H9 (cell line): Measurements from ENCODE around the gene IDH2. TPM values are rescaled to one million over a fixed set of nuclear protein-coding genes. Genes with fewer than 3 reads are reported as not detected.

Experiments used
- DNase-seq: peaks from one replicate; pipeline ENCODE4 v3.0.0-alpha.2; 2017
- H2AFZ ChIP-seq: one replicate; pipeline ENCODE4 v1.6.1; 2013; ENCODE audit warnings: mild to moderate bottlenecking, low read length, control low read depth, moderate library complexity
- H2AK5ac ChIP-seq: 2 replicates; pipeline ENCODE4 v1.6.1; 2013; ENCODE audit warnings: low read length, control low read depth, mixed read lengths; ENCODE audit not compliant: insufficient read length
- H2BK120ac ChIP-seq: one replicate; pipeline ENCODE4 v1.6.1; 2013; ENCODE audit warnings: low read depth, mild to moderate bottlenecking, low read length, control low read depth, inconsistent platforms; ENCODE audit not compliant: poor library complexity, severe bottlenecking
- H2BK12ac ChIP-seq: 2 replicates; pipeline ENCODE4 v1.6.1; 2013; ENCODE audit warnings: low read length, control low read depth, mixed read lengths, low read depth; ENCODE audit not compliant: insufficient read length
- H2BK15ac ChIP-seq: 2 replicates; pipeline ENCODE4 v1.6.1; 2013; ENCODE audit warnings: low read depth, low read length, control low read depth
- H2BK20ac ChIP-seq: one replicate; pipeline ENCODE4 v1.6.1; 2013; ENCODE audit warnings: low read depth, mild to moderate bottlenecking, low read length, control low read depth, inconsistent platforms; ENCODE audit not compliant: poor library complexity, severe bottlenecking
- H2BK5ac ChIP-seq: 2 replicates; pipeline ENCODE4 v1.6.1; 2013; ENCODE audit warnings: low read length, control low read depth, mixed read lengths; ENCODE audit not compliant: insufficient read length
- H3K14ac ChIP-seq: 2 replicates; pipeline ENCODE4 v1.6.1; 2013; ENCODE audit warnings: low read length, control low read depth; ENCODE audit not compliant: insufficient read depth
- H3K18ac ChIP-seq: 2 replicates; pipeline ENCODE4 v1.6.1; 2013; ENCODE audit warnings: low read depth, mild to moderate bottlenecking, mixed read lengths, low read length, control low read depth; ENCODE audit not compliant: insufficient read length
- H3K23ac ChIP-seq: 2 replicates; pipeline ENCODE4 v1.6.1; 2013; ENCODE audit warnings: low read length, control low read depth, mixed read lengths, low read depth; ENCODE audit not compliant: insufficient read length
- H3K23me2 ChIP-seq: 2 replicates; pipeline ENCODE4 v1.6.1; 2013; ENCODE audit warnings: low read depth, mild to moderate bottlenecking, mixed read lengths, low read length, control low read depth; ENCODE audit not compliant: insufficient read length, poor library complexity, severe bottlenecking
- H3K27ac ChIP-seq: 2 replicates; pipeline ENCODE4 v1.5.1; 2013; ENCODE audit warnings: low read length, control low read depth, mixed read lengths, low read depth; ENCODE audit not compliant: insufficient read length
- H3K27me3 ChIP-seq: 2 replicates; pipeline ENCODE4 v1.6.1; 2013; ENCODE audit warnings: low read length, control low read depth, inconsistent platforms; ENCODE audit not compliant: insufficient read depth
- H3K4ac ChIP-seq: 2 replicates; pipeline ENCODE4 v1.6.1; 2013; ENCODE audit warnings: low read depth, mild to moderate bottlenecking, control low read depth, inconsistent platforms, low read length, moderate library complexity
- H3K4me1 ChIP-seq: 2 replicates; pipeline ENCODE4 v1.6.1; 2013; ENCODE audit warnings: low read length, control low read depth, inconsistent platforms; ENCODE audit not compliant: insufficient read depth
- H3K4me2 ChIP-seq: 2 replicates; pipeline ENCODE4 v1.6.1; 2013; ENCODE audit warnings: low read length, control low read depth, mixed read lengths; ENCODE audit not compliant: insufficient read length, insufficient read depth
- H3K56ac ChIP-seq: 2 replicates; pipeline ENCODE4 v1.6.1; 2013; ENCODE audit warnings: low read depth, mild to moderate bottlenecking, mixed read lengths, low read length, control low read depth; ENCODE audit not compliant: insufficient read length
- H3K79me1 ChIP-seq: 2 replicates; pipeline ENCODE4 v1.6.1; 2013; ENCODE audit warnings: low read depth, mild to moderate bottlenecking, moderate library complexity, low read length, control low read depth, inconsistent platforms; ENCODE audit not compliant: insufficient read depth, poor library complexity, severe bottlenecking
- H3K79me2 ChIP-seq: 2 replicates; pipeline ENCODE4 v1.6.1; 2013; ENCODE audit warnings: low read length, control low read depth, inconsistent platforms; ENCODE audit not compliant: insufficient read depth
- H3K9ac ChIP-seq: 2 replicates; pipeline ENCODE4 v1.6.1; 2013; ENCODE audit warnings: low read length, control low read depth, mixed read lengths; ENCODE audit not compliant: insufficient read length; ENCODE audit errors: extremely low read depth
- H3K9me3 ChIP-seq: one replicate; pipeline ENCODE4 v1.6.1; 2013; ENCODE audit warnings: low read depth, low read length, inconsistent platforms; ENCODE audit not compliant: control insufficient read depth
- H3T11ph ChIP-seq: one replicate; pipeline ENCODE4 v1.6.1; 2013; ENCODE audit warnings: mild to moderate bottlenecking, low read length, control low read depth, inconsistent platforms
- H4K20me1 ChIP-seq: one replicate; pipeline ENCODE4 v1.6.1; 2013; ENCODE audit not compliant: control insufficient read depth, insufficient read length, insufficient read depth
- H4K5ac ChIP-seq: 2 replicates; pipeline ENCODE4 v1.6.1; 2013; ENCODE audit warnings: low read depth, mild to moderate bottlenecking, mixed read lengths, low read length, control low read depth; ENCODE audit not compliant: insufficient read length
- H4K8ac ChIP-seq: replicated peaks from 2 replicates; pipeline ENCODE4 v1.6.1; 2013; ENCODE audit warnings: low read length, control low read depth, mixed read lengths, low read depth; ENCODE audit not compliant: insufficient read length
- H4K91ac ChIP-seq: 2 replicates; pipeline ENCODE4 v1.6.1; 2013; ENCODE audit warnings: low read depth, mild to moderate bottlenecking, moderate library complexity, mixed read lengths, low read length, control low read depth; ENCODE audit not compliant: insufficient read length
- H3K27ac Mint-ChIP-seq, 3 experiments: 2 replicates in 2 of 3; 3 replicates in 1 of 3; pipeline ENCODE4 v1.8.0; 2020 to 2021; ENCODE audit warnings: mixed read lengths in 3 of 3, mild to moderate bottlenecking in 1 of 3, moderate library complexity in 1 of 3
- H3K27me3 Mint-ChIP-seq: 2 replicates; pipeline ENCODE4 v1.8.0; 2021; ENCODE audit warnings: low read depth, mild to moderate bottlenecking, moderate library complexity, mixed read lengths
- H3K36me3 Mint-ChIP-seq, 3 experiments: 2 replicates in 2 of 3; 3 replicates in 1 of 3; pipeline ENCODE4 v1.8.0; 2020 to 2021; ENCODE audit warnings: low read depth in 3 of 3, mixed read lengths in 3 of 3; ENCODE audit not compliant: insufficient read depth in 1 of 3
- H3K4me1 Mint-ChIP-seq, 2 experiments: 2 replicates each; pipeline ENCODE4 v1.8.0; 2020; ENCODE audit warnings: mixed read lengths in 2 of 2
- H3K4me3 Mint-ChIP-seq, 2 experiments: 2 replicates in 1 of 2; 3 replicates in 1 of 2; pipeline ENCODE4 v1.8.0; 2020 to 2021; ENCODE audit warnings: mild to moderate bottlenecking in 2 of 2, mixed read lengths in 2 of 2, moderate library complexity in 1 of 2
- H3K9me3 Mint-ChIP-seq, 2 experiments: 2 replicates in 1 of 2; 3 replicates in 1 of 2; pipeline ENCODE4 v1.8.0; 2020; ENCODE audit warnings: mild to moderate bottlenecking in 2 of 2, mixed read lengths in 2 of 2, moderate library complexity in 1 of 2
- CTCF ChIP-seq: fragments of 200-600 bp; sonication (generic); conservative IDR thresholded peaks from 3 replicates; pipeline ENCODE4 v1.8.0; 2021; ENCODE audit warnings: antibody characterized with exemption, mild to moderate bottlenecking
- WGBS: extraction: QIAGEN DNeasy Blood & Tissue Kit; methylation state at CpG from one replicate; pipeline ENCODE4 v1.1.7; 2013; ENCODE audit warnings: missing lambda C conversion rate, low lambda C conversion rate, mixed read lengths; ENCODE audit not compliant: insufficient read length; ENCODE audit errors: extremely low coverage; 5-methylcytosine and 5-hydroxymethylcytosine counted together
- total RNA-seq: library from RNA; stranded (reverse); gene quantifications from 2 replicates; pipeline ENCODE4 v1.2.1, GENCODE V29; 2021

IDH2 gene
- total RNA-seq, 1 experiment from 2014 or later = 57.7 TPM

GRCh38 chr15:90105521-90105920, 3.3 kb upstream of the IDH2 start:
- Histone ChIP-seq H3K27ac (no peak overlapping the region), H3K4ac (no peak overlapping the region), H3K79me1 (no peaks in the 10 kb centered on the region), H4K91ac (no peak overlapping the region), H4K8ac (no peak overlapping the region), H3K9ac (no peak overlapping the region), H3K79me2 (no peaks in the 10 kb centered on the region), H2BK5ac (no peak overlapping the region), H4K5ac (no peak overlapping the region), H3K4me2 (no peak overlapping the region), H3T11ph (no peak overlapping the region), H4K20me1 (no peaks in the 10 kb centered on the region), H3K56ac (no peak overlapping the region), H3K18ac (no peak overlapping the region), H3K27me3 (peaks cover 3% of the 10 kb centered on the region; the same call in 1 of the 2 replicates), H2AK5ac (no peak overlapping the region), H2AFZ (no peak overlapping the region), H2BK20ac (no peak overlapping the region), H3K4me1 (peaks cover 3% of the 10 kb centered on the region; the same call in 1 of the 2 replicates), H3K23ac (no peak overlapping the region), H2BK15ac (no peak overlapping the region), H3K14ac (no peak overlapping the region), H3K9me3 (no peaks in the 10 kb centered on the region), H3K23me2 (peaks cover 7% of the 10 kb centered on the region), H2BK120ac (no peak overlapping the region), H2BK12ac (no peak overlapping the region)
- H3K9me3 Mint-ChIP-seq = no peaks in the 10 kb centered on the region
- no peak for TF ChIP-seq CTCF
- peaks cover 23 to 27% of the 10 kb centered on the region in 2 experiments for H3K4me1 Mint-ChIP-seq
- no peak for DNase-seq
- WGBS = no CpG with 5 or more reads among the region's 7 CpGs
- H3K27me3 Mint-ChIP-seq = peaks cover 33% of the 10 kb centered on the region
- no peaks in the 10 kb centered on the region for H3K36me3 Mint-ChIP-seq
- H3K4me3 Mint-ChIP-seq = no peak overlapping the region
- no peak overlapping the region; a peak in 1 of 7 replicates for H3K27ac Mint-ChIP-seq
